Measurements from ENCODE around the gene KCNH4.
A peak's percentile ranks its signal among the peaks of the same experiment; 100 is the strongest.

KCNH4 gene

GRCh38 chr17:42122371-42123303, 58.3 kb downstream of the KCNH4 start, which contains the start of gene HSPB9:
HSPB9 (plus strand) TSS chr17:42122804; CDS start chr17:42122851, 47 bp downstream.
- no peak within 1 kb of the TSS for H3K27ac ChIP-seq (ENCODE audit: poor library complexity, severe bottlenecking)
- TF ChIP-seq, protein P1, sequence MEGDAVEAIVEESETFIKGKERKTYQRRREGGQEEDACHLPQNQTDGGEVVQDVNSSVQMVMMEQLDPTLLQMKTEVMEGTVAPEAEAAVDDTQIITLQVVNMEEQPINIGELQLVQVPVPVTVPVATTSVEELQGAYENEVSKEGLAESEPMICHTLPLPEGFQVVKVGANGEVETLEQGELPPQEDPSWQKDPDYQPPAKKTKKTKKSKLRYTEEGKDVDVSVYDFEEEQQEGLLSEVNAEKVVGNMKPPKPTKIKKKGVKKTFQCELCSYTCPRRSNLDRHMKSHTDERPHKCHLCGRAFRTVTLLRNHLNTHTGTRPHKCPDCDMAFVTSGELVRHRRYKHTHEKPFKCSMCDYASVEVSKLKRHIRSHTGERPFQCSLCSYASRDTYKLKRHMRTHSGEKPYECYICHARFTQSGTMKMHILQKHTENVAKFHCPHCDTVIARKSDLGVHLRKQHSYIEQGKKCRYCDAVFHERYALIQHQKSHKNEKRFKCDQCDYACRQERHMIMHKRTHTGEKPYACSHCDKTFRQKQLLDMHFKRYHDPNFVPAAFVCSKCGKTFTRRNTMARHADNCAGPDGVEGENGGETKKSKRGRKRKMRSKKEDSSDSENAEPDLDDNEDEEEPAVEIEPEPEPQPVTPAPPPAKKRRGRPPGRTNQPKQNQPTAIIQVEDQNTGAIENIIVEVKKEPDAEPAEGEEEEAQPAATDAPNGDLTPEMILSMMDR (IDR thresholded peaks at IDR 0.05; ENCODE audit: poor library complexity, severe bottlenecking) = no peak
- no peak within 1 kb of the TSS for H3K4me3 ChIP-seq (ENCODE audit: severe bottlenecking)
- ATAC-seq (ENCODE audit: low read depth) = no peak
- H3K36me3 ChIP-seq (ENCODE audit: low read depth) = peaks cover 33% of the 10 kb centered on the region
- peaks cover 7% of the 10 kb centered on the region for H3K4me1 ChIP-seq (ENCODE audit: insufficient read depth, poor library complexity, severe bottlenecking)
- no peaks in the 10 kb centered on the region for H3K27me3 ChIP-seq (ENCODE audit: insufficient read depth, poor library complexity, severe bottlenecking)
- no peaks in the 10 kb centered on the region for H3K9me3 ChIP-seq (ENCODE audit: severe bottlenecking)
- no peak for DNase-seq (ENCODE audit: low spot score)

- H3K4me3 ChIP-seq (ENCODE audit: severe bottlenecking) = peak within 1 kb of the TSS; percentile 36
- TF ChIP-seq, protein P1 (IDR thresholded peaks at IDR 0.05; ENCODE audit: poor library complexity, severe bottlenecking) = no peak
- H3K9me3 ChIP-seq (ENCODE audit: severe bottlenecking) = no peaks in the 10 kb centered on the region
- peaks cover 42% of the 10 kb centered on the region for H3K36me3 ChIP-seq (ENCODE audit: low read depth)
- H3K27me3 ChIP-seq (ENCODE audit: insufficient read depth, poor library complexity, severe bottlenecking) = no peaks in the 10 kb centered on the region
- peak within 1 kb of the TSS; percentile 22 for H3K27ac ChIP-seq (ENCODE audit: poor library complexity, severe bottlenecking)
- ATAC-seq (ENCODE audit: low read depth) = peak; percentile 91
- no peak for DNase-seq (ENCODE audit: low spot score)
- peaks cover 7% of the 10 kb centered on the region for H3K4me1 ChIP-seq (ENCODE audit: insufficient read depth, poor library complexity, severe bottlenecking)
Observed at GRCh38 chr17:42120770-42121769, 59.9 kb downstream of the KCNH4 start, which contains the start of gene KAT2A. KAT2A (minus strand) TSS chr17:42121367; CDS start chr17:42121304, 63 bp downstream.

DNA sequence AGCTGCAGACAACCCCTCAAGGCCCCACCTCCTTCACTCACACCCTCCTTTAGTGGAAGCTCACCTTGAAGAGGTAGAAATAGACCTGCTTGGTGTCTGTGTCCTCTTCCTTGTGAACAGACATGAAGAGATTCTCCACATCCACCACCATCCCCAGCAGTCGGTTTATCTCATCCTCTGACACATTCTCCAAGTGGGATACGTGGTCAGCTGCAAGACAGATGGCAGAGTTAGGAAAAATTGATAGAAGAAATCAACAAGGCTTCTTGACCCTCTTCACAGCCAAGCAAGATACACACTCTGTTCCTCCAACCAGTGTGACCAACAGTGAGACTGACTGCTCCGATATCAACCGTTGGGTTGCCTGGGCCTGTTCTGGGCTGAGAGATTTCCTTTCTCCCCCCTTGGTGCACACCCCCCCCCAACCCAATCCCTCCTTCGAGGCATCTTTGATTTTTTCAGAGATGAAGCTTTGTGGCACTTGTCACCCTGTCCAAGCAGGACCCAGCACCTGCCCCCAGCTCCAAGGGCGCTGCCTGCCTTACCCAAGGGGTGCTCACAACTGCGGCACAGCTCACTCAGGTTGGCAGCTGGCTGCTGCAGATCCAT, 60.7 kb downstream of the KCNH4 start:
- peak overlapping the region; percentile 22 for H3K27ac ChIP-seq (ENCODE audit: poor library complexity, severe bottlenecking)
- no peaks in the 10 kb centered on the region for H3K27me3 ChIP-seq (ENCODE audit: insufficient read depth, poor library complexity, severe bottlenecking)
- peaks cover 7% of the 10 kb centered on the region for H3K4me1 ChIP-seq (ENCODE audit: insufficient read depth, poor library complexity, severe bottlenecking)
- peaks cover 41% of the 10 kb centered on the region for H3K36me3 ChIP-seq (ENCODE audit: low read depth)
- no peak for ATAC-seq (ENCODE audit: low read depth)
- DNase-seq (ENCODE audit: low spot score) = no peak
- H3K9me3 ChIP-seq (ENCODE audit: severe bottlenecking) = no peaks in the 10 kb centered on the region
- TF ChIP-seq, protein P1 (IDR thresholded peaks at IDR 0.05; ENCODE audit: poor library complexity, severe bottlenecking) = no peak
- peak overlapping the region; percentile 36 for H3K4me3 ChIP-seq (ENCODE audit: severe bottlenecking)

GRCh38 chr17:42119301-42119700, 61.6 kb downstream of the KCNH4 start:
- ATAC-seq (ENCODE audit: low read depth) (no peak), DNase-seq (ENCODE audit: low spot score) (no peak)
- Histone ChIP-seq H3K9me3 (ENCODE audit: severe bottlenecking) (no peaks in the 10 kb centered on the region), H3K36me3 (ENCODE audit: low read depth) (peaks cover 39% of the 10 kb centered on the region), H3K27me3 (ENCODE audit: insufficient read depth, poor library complexity, severe bottlenecking) (no peaks in the 10 kb centered on the region), H3K27ac (ENCODE audit: poor library complexity, severe bottlenecking) (no peak overlapping the region), H3K4me3 (ENCODE audit: severe bottlenecking) (no peak overlapping the region), H3K4me1 (ENCODE audit: insufficient read depth, poor library complexity, severe bottlenecking) (peaks cover 7% of the 10 kb centered on the region)
- TF ChIP-seq, protein P1 (IDR thresholded peaks at IDR 0.05; ENCODE audit: poor library complexity, severe bottlenecking) = no peak
